Endometrial microvascular endothelial cells (primary cell): ENCODE measurements around the gene BET1L. TPM values are rescaled to one million over a fixed set of nuclear protein-coding genes. Genes with fewer than 3 reads are reported as not detected.

ENCODE experiments used
- total RNA-seq: library from RNA; depleted of rRNA; stranded (reverse); fragments of >200 nt; gene quantifications from one replicate; pipeline ENCODE4 v1.2.3, GENCODE V29; 2015; ENCODE audit errors: inconsistent ontology term

Gene BET1L
- total RNA-seq, 1 donor from 2014 or later = 26.9 TPM

Other genes starting within 250 kb of the BET1L start
- not detected for gene SCGB1C1, start 14.3 kb downstream of the BET1L start, total RNA-seq
- 156 TPM for gene RIC8A, start 309 bp upstream of the BET1L start, total RNA-seq
- 14.0 TPM for gene SIRT3, start 28.9 kb upstream of the BET1L start, total RNA-seq
- gene PSMD13, start 29.6 kb upstream of the BET1L start, total RNA-seq = 204 TPM
- not detected for gene NLRP6, start 71.0 kb upstream of the BET1L start, total RNA-seq
- 9.7 TPM for gene PGGHG, start 81.7 kb upstream of the BET1L start, total RNA-seq
- gene IFITM5, start 92.1 kb upstream of the BET1L start, total RNA-seq = not detected
- 233 TPM for gene IFITM2, start 100.4 kb upstream of the BET1L start, total RNA-seq
- gene IFITM1, start 106.6 kb upstream of the BET1L start, total RNA-seq = 26.2 TPM
- 231 TPM for gene IFITM3, start 113.5 kb upstream of the BET1L start, total RNA-seq
- 0.09 TPM for gene B4GALNT4, start 162.1 kb upstream of the BET1L start, total RNA-seq
- not detected for gene PKP3, start 186.8 kb upstream of the BET1L start, total RNA-seq
- gene SIGIRR, start 207.6 kb upstream of the BET1L start, total RNA-seq = 71.1 TPM
- 0.09 TPM for gene ANO9, start 234.6 kb upstream of the BET1L start, total RNA-seq
- gene PTDSS2, start 242.9 kb upstream of the BET1L start, total RNA-seq = 43.1 TPM